HT1080 (cell line): ENCODE measurements around the gene DTNB. TPM values are rescaled to one million over a fixed set of nuclear protein-coding genes. Genes with fewer than 3 reads are reported as not detected.

Experiments
- DNase-seq: peaks from one replicate; pipeline ENCODE4 v3.0.0-alpha.2; 2015; ENCODE audit warnings: low read depth
- total RNA-seq: library from RNA; depleted of rRNA; stranded (reverse); fragments of >200 nt; shearing (Covaris generic); gene quantifications from 2 replicates; pipeline ENCODE4 v1.2.3, GENCODE V29; 2014

DTNB gene
- total RNA-seq, 1 experiment from 2014 or later = 6.0 TPM

DNA sequence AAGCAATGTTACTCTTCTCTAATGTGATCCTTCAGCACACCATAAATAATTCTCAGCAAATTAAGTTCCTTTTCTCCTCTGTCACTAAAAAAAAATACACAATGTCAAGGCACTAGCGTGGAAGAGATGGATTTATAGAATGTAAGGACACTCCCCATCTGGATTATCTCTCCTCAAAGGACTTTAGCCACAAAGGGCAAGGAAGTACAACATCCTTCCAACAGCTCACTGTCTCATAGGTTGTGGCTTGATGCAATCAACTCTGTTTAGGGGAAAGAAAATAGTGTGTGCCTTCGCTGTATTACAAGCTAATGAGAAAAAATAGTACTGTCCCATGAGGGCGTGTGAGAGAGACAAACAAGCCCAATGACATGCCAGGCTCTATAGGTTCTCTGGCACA, 202.6 kb downstream of the DTNB start:
- no peak for DNase-seq

DNA sequence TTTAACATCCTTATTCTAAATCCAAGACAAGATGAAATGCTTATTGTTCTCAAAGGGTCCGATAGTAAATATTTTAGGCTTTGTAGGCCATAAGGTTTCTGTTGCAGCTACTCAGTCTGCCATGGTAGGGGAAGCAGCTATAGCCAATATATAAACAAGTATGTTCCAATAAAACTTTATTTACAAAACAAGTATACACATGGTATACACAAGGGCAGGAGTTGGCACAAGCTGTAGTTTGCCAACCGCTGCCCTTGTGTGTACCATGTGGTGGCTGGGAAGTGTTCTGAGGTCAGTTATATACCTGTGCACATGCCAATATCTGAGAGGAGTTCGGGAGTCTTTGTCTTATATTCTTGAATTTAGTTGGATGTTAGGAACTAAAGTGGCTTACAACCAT, 205.6 kb downstream of the DTNB start:
- no peak for DNase-seq

DNA sequence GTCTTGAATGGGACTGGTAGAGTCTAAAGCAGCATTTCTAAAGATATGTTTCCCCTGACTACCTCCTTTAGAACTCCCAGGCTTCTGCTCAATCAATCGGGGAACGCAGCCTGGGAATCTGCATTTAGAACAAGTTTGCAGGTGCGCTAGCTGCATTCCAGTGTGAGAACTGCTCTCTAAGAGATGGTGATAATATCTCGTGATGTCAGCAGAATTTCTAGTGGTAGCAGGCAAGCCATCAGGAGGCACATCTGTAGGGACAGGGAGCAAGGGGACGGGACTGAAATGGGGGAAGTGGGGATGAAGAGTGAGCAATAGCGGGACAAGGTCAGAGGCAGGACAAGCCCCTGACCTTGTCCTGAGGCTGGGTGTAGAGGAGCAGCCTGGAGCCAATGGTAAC, 211.4 kb downstream of the DTNB start:
- DNase-seq = no peak

DNA sequence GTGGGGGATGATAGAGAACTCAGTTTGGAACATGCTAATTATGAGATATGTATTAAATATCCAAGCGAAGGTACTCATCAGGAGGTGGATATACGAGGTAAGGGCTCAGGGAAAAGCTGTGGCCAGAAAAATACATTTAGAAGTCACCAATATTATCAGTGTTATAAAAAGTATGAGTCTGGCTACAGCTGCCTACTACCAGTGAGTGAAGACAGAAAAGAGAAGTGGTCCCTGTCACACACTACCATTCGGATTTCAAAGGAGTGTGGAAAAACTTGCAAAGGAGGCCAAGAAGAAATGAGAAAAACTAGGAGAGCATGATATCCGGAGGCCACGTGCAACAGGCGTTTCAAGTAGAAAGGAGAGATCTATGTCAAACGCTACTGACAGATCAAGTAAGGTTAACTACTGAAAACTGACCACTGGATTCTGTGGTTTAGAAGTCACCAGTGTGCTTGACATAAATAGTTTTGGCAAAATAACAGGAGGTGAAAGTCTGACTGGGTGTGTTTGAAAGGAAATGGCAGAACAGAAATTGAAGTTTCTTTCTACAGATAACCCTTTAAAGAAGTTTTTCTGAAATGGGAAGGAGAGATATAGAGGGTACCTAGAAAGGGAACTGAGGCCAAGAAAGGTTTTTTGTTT, 213.0 kb downstream of the DTNB start:
- DNase-seq = no peak

DNA sequence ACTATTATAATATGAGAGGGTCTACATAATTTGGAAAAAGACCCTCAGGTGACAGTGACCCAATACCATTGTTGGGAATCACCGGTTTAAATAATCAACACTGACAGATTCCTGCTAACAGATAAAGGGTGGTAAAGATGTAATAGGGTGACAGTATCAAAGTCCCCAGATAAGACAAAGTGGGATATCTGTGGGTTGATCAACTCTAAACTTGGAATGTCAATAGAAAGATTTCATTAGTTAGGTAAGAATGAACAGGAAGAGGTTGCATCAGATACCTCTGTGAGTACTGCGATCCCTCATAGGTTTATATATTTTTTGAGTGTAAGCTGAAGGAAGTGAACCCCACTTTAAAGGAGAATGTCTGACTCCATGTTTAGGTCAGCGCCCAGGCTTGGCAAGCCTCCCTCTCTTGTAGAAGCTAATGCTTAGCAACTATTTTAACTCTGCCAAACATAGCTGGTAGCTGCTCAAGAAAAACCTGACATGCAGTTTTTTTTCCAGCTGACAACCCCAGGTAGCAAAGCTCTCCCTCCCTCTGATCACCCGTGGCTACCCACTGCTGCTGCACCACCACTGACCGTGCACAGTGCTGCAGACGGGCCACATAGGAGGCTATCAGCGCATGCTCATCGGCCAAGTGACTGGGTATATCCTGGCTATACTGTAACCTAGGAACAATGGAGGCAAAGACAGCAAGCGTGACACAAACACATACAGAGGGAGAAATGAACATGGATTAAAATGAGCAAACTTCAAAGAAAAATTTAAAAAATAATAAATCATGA, 218.4 kb downstream of the DTNB start:
- DNase-seq = no peak

DNA sequence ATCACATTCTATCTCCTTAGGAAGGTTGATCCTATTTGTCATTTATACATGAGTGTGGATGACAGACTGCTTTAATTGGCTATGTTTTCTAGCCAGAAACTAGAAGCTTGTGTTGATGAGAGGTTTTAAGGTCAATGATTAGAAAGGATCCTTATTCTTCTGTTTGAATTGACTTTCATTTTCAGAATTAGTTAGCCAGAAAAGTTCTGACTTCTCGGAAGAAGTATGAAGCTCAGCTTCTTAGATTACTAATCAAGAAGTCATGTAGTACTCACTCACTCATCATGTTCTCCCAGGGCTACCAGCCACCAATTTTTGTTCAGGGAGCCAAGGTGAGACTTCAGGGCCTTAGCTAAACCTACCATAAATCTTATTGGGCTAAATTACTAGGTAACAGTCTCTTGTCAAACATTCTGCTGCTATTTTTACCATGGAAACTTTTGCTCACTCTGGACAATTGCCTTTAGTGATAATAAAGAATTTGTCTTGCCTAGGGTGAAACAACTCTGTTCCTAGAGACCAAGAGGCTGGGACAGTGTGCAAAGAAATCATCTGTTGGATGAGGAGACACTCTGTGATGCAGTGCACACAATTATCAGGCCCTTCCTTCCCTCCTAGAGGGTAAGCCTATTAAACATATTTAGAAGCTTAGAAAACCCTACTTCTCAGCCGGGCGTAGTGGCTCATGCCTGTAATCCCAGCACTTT, 220.0 kb downstream of the DTNB start:
- no peak for DNase-seq

DNA sequence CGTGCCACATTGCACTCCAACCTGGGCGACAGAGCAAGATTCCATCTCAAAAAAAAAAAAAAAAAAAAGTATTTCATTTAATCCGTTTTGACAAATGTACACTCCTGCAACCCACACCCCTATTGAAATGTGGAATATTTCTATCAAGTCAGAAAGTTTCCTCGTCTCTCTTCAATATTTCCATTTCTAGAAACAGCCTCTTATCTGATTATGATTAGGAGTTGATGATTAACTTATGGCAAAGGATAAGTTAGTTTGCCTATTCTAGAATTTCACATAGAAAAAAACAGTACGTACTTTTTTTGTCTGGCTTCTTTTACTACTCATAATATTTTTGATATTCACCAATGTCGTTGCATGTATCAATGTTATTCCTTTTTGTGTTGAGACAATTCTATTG, 224.6 kb downstream of the DTNB start:
- no peak for DNase-seq

DNA sequence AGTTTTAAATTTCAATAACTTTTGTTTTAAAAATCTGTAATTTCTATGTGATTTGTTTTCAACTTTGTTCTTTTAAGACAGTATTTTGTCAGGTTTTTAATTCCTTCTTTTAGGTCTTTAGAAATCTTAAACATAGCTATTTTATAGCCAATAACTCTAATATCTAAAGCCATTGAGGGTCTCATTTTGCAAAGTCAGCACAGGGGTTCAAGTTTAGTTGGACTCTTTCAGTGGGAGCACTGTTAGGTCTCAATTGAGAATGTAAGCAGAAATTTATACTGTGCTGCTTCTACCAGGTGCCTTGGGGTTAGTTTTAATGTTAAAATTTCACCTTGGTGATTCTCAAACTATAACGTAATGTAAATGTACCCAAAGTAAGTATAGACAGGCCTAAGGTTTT, 226.4 kb downstream of the DTNB start:
- DNase-seq = no peak

DNA sequence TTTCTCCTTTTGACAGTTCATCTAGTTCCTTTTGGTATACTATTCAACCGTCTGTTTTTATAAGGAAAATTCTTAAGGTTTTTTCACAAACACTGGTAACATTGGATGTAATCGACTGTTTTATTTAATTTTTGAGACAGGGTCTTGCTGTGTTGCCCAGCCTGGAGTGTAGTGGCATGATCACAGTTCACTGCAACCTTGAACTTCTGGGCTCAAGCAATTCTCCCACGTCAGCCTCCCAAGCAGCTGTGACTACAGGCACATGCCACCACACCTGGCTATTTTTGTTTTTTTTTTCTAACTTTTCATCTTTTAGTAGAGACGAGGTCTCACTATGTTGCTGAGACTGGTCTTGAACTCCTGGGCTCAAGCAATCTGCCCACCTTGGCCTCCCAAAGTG, 227.3 kb downstream of the DTNB start:
- no peak for DNase-seq

DNA sequence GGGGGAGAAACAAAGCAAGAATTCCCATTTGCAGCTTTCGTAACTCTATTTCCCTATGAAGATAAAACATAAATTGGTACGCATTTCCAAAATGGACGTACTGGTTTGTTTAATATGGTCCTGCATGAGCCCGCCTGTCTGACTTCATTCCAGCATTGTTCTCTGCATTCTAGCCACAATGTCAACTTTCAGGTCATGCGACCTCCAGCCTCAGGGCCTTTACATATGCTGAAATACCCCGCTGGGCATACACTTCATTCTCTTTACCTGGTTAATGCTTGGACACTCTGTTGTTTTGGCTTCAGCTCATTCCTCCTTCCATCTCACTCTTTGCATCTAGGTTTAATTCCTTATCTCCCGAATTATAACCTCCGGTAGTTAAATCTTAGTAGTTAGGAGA, 227.9 kb downstream of the DTNB start:
- no peak for DNase-seq

DNA sequence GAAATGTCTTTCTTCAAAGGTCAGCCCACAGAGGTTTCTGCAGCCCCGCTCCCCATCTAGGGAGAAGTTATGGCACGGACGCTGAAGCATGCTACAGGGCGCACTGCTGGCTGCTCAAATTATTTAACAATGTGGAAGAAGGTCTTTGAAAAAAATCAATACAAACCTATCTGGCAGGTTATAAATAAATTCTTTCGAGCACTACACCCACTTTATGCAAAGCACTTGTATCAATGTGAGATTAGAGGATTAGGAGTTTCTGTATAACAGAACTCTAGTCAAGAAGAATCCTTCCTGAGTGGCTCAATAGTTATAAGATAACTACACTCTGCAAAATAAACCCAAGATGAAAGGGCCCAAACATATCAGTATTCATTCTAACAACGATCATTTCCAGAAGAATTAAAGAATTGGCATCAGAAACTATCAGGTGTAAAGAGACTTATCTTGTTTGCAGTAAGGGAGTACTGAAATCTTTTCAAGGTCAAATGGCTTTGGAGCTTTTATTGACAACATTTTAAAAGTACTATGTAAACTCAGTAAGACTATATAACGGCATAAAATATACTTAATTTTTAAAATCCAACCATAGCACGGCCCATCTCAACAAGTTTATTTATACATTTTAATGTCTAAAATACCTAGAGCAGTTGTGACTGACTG, 228.6 kb downstream of the DTNB start:
- DNase-seq = no peak

DNA sequence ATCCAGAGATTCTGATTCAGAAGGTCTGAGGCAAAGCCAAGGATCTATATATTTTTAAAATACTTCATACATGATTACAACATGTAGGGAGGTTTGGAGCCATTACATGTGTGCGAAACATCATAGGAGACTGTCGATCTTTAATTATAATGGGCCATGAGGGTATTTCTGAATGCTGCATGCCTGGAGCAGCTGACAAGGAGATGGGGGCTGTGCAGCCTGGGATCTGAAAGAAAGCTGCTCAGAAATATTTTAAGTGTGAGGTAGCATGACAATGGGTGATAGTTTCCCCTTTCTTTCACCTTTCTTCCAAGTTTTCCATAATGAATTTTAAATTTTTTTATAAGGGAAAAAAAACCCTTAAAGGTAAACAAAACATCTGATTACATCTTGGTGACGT, 229.6 kb downstream of the DTNB start:
- no peak for DNase-seq

DNA sequence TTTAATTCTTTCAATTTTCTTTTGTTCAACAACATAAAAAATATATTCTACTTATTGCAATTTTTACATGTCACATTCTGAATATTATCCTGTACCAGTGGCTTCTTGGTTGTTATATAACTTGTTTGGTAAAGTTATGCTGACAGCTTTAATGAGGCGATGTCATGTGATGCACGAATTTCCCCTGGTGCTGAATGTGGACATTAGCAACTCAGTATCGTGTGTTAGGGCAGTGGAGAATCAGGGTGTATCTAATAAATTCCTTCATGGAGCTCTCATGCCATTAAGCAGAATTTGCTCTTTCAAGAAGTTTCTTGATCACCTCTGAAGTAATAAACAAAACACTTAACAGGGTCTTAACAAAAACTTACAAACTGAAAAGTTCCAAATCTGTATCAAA, 232.0 kb downstream of the DTNB start:
- no peak for DNase-seq

DNA sequence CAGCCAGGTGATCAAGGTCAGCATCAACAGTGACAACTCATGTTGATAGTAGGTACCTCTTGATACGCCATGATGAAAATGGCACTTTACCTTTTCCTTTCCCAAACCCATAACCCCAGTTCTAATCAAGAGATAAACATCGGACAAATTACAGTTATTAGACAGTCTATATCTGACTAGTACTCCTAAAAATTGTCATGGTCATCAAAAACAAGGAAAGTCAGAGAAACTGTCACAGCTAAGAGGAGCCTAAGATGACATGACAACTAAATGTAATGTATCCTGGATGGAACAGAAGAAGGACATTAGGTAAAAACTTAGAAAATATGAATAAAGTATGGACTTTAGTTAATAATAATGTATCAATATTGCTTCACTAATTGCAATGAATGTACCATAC, 234.6 kb downstream of the DTNB start:
- no peak for DNase-seq

DNA sequence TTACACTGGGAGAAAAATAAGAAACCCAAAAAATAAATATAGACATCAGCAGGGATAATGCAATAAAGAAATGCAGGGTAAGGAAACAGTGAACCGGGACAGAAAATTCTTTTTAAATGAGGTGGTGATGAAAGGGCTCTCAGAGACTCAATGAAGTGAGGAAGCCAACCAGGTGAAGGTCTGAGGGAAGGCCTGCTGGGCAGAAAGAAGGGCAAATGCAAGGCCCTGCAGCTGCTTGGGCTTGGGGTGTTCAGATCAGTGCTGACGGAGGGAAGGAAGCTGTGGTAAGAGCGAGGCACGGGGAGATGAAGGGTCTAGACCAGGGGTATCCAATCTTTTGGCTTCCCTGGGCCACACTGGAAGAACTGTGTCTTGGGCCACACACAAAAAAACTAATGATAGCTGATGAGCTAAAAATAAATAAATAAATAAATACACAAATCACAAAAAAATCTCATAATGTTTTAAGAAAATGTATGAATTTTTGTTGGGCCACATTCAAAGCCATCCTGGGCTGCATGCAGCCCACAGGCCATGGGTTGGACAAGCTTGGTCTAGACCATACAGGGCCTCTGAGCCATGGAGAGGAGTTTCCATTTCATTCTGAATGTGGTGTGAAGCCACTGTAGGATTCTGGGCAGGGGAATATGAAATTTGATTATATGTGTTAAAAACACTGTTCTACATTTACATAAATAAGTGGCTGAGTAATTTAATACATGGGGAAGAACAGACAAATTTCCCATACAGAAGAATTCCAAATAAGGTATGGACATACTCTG, 235.3 kb downstream of the DTNB start:
- no peak for DNase-seq

DNA sequence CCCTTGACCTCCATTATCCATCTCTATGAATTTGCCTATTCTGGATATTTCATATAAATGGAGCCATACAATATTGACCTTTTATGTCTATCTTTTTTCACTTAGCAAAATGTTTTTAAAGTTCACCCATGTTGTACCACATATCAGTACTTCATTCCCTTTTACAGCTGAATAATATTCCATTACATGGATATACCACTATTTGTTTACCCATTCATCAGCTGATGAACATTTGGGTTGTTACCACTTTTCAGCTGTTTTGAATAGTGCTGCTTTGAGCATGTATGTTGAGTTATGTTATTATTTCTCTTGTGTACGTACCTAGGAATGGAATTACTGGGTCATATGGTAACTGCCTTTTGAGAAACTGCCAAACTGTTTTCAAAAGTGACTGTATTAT, 238.0 kb downstream of the DTNB start:
- DNase-seq = no peak

DNA sequence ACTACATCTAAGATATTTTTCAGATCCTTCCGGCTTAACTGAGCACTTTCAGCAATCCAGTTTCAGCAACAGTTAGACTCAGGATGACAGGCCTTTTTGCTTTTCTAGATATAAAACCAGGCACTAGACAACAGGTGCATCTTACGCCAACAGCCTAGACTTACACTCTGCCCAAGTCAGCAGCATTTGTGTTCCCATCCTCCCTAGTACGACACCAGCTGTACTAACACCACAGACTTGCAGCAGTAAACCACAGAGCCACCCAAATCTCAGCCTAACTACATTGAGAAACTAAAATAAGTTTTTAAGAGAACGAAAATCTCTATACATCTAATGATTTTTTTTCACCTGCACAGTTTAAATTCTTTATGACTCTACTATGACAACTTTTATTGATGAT, 241.8 kb downstream of the DTNB start:
- DNase-seq = no peak

DNA sequence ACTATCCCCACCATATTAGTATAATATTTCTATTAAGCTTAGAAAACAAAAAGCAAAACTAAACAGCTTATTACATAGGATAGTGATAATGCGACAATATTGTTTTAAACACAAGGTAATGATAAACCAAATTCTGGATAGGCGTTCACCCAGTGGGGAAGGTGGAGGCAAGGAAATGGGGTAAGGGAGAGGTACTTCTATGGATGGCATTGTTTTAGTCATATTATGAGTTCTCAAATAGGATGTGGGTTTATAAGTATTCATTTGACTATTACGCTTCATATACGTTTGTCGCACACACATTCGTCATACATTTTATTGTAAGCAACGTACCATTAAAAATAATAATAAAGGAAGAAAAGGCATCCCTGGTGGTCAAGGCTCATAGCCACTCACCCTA, 242.8 kb downstream of the DTNB start:
- no peak for DNase-seq

DNA sequence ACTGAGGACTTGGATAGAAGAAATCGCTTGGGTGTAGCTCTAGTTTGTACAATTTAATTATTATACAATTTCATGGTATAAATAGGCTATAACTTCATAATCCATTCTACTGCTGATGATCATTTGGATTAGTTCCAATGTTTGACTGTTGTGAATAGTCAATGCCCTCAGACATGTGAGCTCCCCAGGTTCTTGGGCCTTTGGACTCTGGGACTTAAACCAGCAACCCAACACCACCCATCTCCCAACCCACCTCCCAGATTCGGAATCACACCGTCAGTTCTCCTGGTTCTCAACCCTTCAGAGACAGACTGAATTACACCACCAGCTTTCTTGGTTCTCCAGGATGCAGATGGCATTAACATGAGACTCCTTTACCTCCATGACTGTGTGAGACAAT, 247.1 kb downstream of the DTNB start:
- DNase-seq = no peak

DNA sequence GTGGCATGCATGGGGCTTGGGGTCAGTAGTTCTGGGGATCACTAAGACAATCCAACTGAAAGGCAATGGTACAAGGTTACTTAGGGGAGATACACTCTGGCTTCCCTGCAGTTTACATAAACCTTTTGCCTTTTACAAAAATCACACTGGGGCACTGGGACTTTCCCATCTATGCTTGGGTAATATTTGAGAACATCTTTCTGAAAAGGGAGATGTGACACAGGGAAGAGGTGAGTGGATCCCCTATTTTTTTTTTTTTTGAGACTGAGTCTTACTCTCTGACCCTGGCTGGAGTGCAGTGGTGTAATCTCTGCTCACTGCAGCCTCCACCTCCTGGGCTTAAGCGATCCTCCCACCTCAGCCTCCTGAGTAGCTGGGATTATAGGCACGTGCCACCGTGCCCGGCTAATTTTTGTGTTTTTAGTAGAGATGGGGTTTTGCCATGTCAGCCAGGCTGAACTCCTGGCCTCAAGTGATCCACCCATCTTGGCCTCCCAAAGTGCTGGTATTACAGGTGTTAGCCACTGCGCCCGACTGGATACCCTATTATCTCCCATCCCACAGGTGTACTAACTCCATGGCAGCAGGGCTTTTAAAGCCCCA, 248.8 kb downstream of the DTNB start:
- DNase-seq = no peak
